T-helper 1 cell treated with Interleukin-12 subunit alpha and Interleukin-12 subunit beta and Interleukin-4 antibody, amounts not matched to agents 30 μg/mL and 1 μg/mL, for 36 hours (primary cell): Measurements from ENCODE around the gene R3HDM2.

Source experiments
- H3K27ac Mint-ChIP-seq: one replicate; pipeline ENCODE4 v1.8.0; 2021; ENCODE audit warnings: mild to moderate bottlenecking, mixed read lengths
- H3K27me3 Mint-ChIP-seq: one replicate; pipeline ENCODE4 v1.8.0; 2021; ENCODE audit warnings: low read depth, mixed read lengths
- H3K36me3 Mint-ChIP-seq: one replicate; pipeline ENCODE4 v1.8.0; 2021; ENCODE audit warnings: low read depth, mixed read lengths
- H3K4me1 Mint-ChIP-seq: one replicate; pipeline ENCODE4 v1.8.0; 2021; ENCODE audit warnings: low read depth, mixed read lengths
- H3K4me3 Mint-ChIP-seq: one replicate; pipeline ENCODE4 v1.8.0; 2021; ENCODE audit warnings: mild to moderate bottlenecking, moderate library complexity, mixed read lengths
- H3K9me3 Mint-ChIP-seq: one replicate; pipeline ENCODE4 v1.8.0; 2021; ENCODE audit warnings: mixed read lengths

Gene R3HDM2

GRCh38 chr12:57260366-57260765 is 170.5 kb downstream of the R3HDM2 start:
- Mint-ChIP-seq H3K4me3 (no peak overlapping the region), H3K27me3 (no peaks in the 10 kb centered on the region), H3K27ac (no peak overlapping the region), H3K36me3 (peaks cover 32% of the 10 kb centered on the region), H3K9me3 (no peaks in the 10 kb centered on the region), H3K4me1 (peaks cover 4% of the 10 kb centered on the region)

GRCh38 chr12:57258977-57259970 is 171.6 kb downstream of the R3HDM2 start:
- Mint-ChIP-seq H3K4me1 (peaks cover 4% of the 10 kb centered on the region), H3K27me3 (no peaks in the 10 kb centered on the region), H3K36me3 (peaks cover 33% of the 10 kb centered on the region), H3K9me3 (no peaks in the 10 kb centered on the region), H3K27ac (no peak overlapping the region), H3K4me3 (no peak overlapping the region)

- Mint-ChIP-seq H3K4me3 (no peak overlapping the region), H3K27me3 (no peaks in the 10 kb centered on the region), H3K4me1 (no peaks in the 10 kb centered on the region), H3K27ac (no peak overlapping the region), H3K36me3 (peaks cover 30% of the 10 kb centered on the region), H3K9me3 (no peaks in the 10 kb centered on the region)
Measured at GRCh38 chr12:57255916-57256315, 174.9 kb downstream of the R3HDM2 start.

- no peaks in the 10 kb centered on the region for H3K9me3 Mint-ChIP-seq
- H3K4me3 Mint-ChIP-seq, result no peak overlapping the region
- no peak overlapping the region for H3K27ac Mint-ChIP-seq
- no peaks in the 10 kb centered on the region for H3K4me1 Mint-ChIP-seq
- H3K27me3 Mint-ChIP-seq, result no peaks in the 10 kb centered on the region
- peaks cover 23% of the 10 kb centered on the region for H3K36me3 Mint-ChIP-seq
Measured at GRCh38 chr12:57254506-57255280, 176.2 kb downstream of the R3HDM2 start.

GRCh38 chr12:57250956-57251355 is 179.9 kb downstream of the R3HDM2 start, which contains the start of gene STAC3:
Gene STAC3, minus strand, starts transcription at chr12:57251187. Its CDS starts 1,551 bp downstream, at chr12:57249636.
- H3K4me1 Mint-ChIP-seq, result peaks cover 9% of the 10 kb centered on the region
- H3K27ac Mint-ChIP-seq, result no peak within 1 kb of the TSS
- no peaks in the 10 kb centered on the region for H3K27me3 Mint-ChIP-seq
- H3K9me3 Mint-ChIP-seq, result no peaks in the 10 kb centered on the region
- no peak within 1 kb of the TSS for H3K4me3 Mint-ChIP-seq
- H3K36me3 Mint-ChIP-seq, result peaks cover 15% of the 10 kb centered on the region

- peaks cover 9% of the 10 kb centered on the region for H3K4me1 Mint-ChIP-seq
- H3K9me3 Mint-ChIP-seq, result no peaks in the 10 kb centered on the region
- peaks cover 12% of the 10 kb centered on the region for H3K36me3 Mint-ChIP-seq
- no peak overlapping the region for H3K27ac Mint-ChIP-seq
- no peaks in the 10 kb centered on the region for H3K27me3 Mint-ChIP-seq
- no peak overlapping the region for H3K4me3 Mint-ChIP-seq
Measured at GRCh38 chr12:57250541-57250940, 180.3 kb downstream of the R3HDM2 start.

- peaks cover 4% of the 10 kb centered on the region for H3K27me3 Mint-ChIP-seq
- H3K27ac Mint-ChIP-seq, result no peak overlapping the region
- peak overlapping the region; percentile 36 for H3K4me3 Mint-ChIP-seq
- no peaks in the 10 kb centered on the region for H3K9me3 Mint-ChIP-seq
- H3K36me3 Mint-ChIP-seq, result peaks cover 8% of the 10 kb centered on the region
- H3K4me1 Mint-ChIP-seq, result peaks cover 10% of the 10 kb centered on the region
Measured at GRCh38 chr12:57248934-57249742, 181.7 kb downstream of the R3HDM2 start.

- H3K27me3 Mint-ChIP-seq, result peaks cover 22% of the 10 kb centered on the region
- H3K36me3 Mint-ChIP-seq, result peaks cover 7% of the 10 kb centered on the region
- H3K4me1 Mint-ChIP-seq, result peaks cover 20% of the 10 kb centered on the region
- no peak overlapping the region for H3K4me3 Mint-ChIP-seq
- no peaks in the 10 kb centered on the region for H3K9me3 Mint-ChIP-seq
- H3K27ac Mint-ChIP-seq, result no peak overlapping the region
Measured at GRCh38 chr12:57247041-57247440, 183.8 kb downstream of the R3HDM2 start.

- peak overlapping the region; percentile 59 for H3K4me3 Mint-ChIP-seq
- H3K36me3 Mint-ChIP-seq, result peaks cover 11% of the 10 kb centered on the region
- H3K9me3 Mint-ChIP-seq, result no peaks in the 10 kb centered on the region
- peak overlapping the region; percentile 68 for H3K27ac Mint-ChIP-seq
- H3K27me3 Mint-ChIP-seq, result peaks cover 45% of the 10 kb centered on the region
- peaks cover 38% of the 10 kb centered on the region for H3K4me1 Mint-ChIP-seq
Measured at GRCh38 chr12:57244312-57244696, 186.5 kb downstream of the R3HDM2 start.

- Mint-ChIP-seq H3K27ac (peak overlapping the region; percentile 68), H3K27me3 (peaks cover 48% of the 10 kb centered on the region), H3K9me3 (no peaks in the 10 kb centered on the region), H3K4me1 (peaks cover 36% of the 10 kb centered on the region), H3K4me3 (peak overlapping the region; percentile 73), H3K36me3 (peaks cover 9% of the 10 kb centered on the region)
Measured at GRCh38 chr12:57243521-57244311, 187.1 kb downstream of the R3HDM2 start.

- H3K36me3 Mint-ChIP-seq, result peaks cover 7% of the 10 kb centered on the region
- H3K9me3 Mint-ChIP-seq, result no peaks in the 10 kb centered on the region
- H3K4me1 Mint-ChIP-seq, result peaks cover 37% of the 10 kb centered on the region
- H3K27ac Mint-ChIP-seq, result peak overlapping the region; percentile 59
- H3K4me3 Mint-ChIP-seq, result peak overlapping the region; percentile 73
- H3K27me3 Mint-ChIP-seq, result peaks cover 54% of the 10 kb centered on the region
Measured at GRCh38 chr12:57242691-57243454, 188.0 kb downstream of the R3HDM2 start.

- Mint-ChIP-seq H3K27me3 (peaks cover 59% of the 10 kb centered on the region), H3K4me1 (peaks cover 41% of the 10 kb centered on the region), H3K27ac (no peak overlapping the region), H3K4me3 (no peak overlapping the region), H3K9me3 (no peaks in the 10 kb centered on the region), H3K36me3 (peaks cover 11% of the 10 kb centered on the region)
Measured at GRCh38 chr12:57242329-57242690, 188.5 kb downstream of the R3HDM2 start.
